HG03159 (cell line): ENCODE data around the gene PRR20D.
"Not testable (repeated sequence)": the region's sequence is repeated elsewhere in the genome, so short reads cannot be mapped to it uniquely, and the experiment has no call there.

Source experiments
- ATAC-seq: cut with Tn5 transposase; IDR thresholded peaks from one replicate; pipeline ENCODE4 v1.9.1; 2021; ENCODE audit warnings: mild to moderate bottlenecking, moderate library complexity; ENCODE audit not compliant: unreplicated experiment

PRR20D gene

DNA sequence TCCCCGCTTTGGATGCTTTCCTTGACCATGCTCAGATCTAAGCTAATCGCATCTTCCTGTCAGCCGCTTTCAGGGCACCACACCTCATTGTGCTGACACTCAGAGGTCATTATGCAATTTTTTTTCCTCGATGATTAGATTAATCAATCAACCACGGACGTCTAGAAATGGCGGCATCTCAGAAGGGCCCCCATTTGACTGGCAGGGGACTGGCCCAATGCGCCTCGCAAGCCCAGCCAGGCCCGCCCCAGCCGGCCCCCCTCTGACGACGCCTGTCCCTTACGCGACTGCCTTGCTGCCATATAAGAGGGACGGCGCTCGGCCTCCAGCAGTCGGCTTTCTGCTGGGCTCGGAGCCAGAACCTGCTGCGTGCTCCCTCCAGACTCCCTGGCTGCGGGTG is at the start of gene PRR20D:
Gene PRR20D, plus strand, starts transcription at position 301 of the 400 bp plus-strand sequence. CDS start 387 bp downstream, outside the sequence.
- not testable (repeated sequence) for ATAC-seq

DNA sequence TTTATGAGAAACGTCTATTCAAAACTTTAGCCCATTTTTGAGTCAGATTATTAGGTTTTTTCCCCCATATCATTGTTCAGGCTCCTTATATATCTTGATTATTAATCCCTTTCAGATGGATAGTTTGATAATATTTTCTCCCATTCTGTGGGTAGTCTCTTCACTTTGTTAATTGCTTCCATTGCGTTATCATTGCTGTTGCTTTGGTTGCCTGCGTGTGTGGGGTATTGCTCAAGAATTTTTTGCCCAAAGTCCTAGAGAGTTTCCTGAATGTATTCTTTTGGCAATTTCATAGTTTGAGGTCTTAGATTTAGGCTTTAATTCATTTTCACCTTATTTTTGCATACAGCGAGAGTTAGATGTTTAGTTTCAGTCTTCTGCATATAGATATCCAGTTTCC is 45.5 kb upstream of the PRR20D start:
- no peak for ATAC-seq

GRCh38 chr13:57123681-57124080 is 36.8 kb upstream of the PRR20D start:
- ATAC-seq = no peak

DNA sequence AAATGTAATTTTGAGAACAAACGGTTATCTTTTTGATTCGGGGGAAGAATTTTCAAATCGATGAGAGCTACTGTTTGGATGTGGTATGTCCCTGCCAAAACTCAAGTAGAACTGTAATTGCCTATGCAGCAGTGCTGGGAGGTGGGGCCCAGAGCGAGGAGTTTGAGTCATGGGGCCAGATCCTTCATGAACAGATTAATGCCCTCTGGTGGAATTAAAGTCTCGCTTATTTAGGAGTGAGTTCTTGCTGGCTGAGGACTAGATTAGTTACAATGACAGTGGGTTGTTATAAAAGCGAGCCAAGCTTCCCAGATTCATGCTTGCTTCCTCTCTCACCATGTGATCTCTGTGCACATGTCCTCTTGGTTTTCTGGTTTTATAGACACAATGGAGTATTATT is 31.5 kb upstream of the PRR20D start:
- ATAC-seq = no peak

GRCh38 chr13:57136093-57136492 is 24.3 kb upstream of the PRR20D start:
- no peak for ATAC-seq

DNA sequence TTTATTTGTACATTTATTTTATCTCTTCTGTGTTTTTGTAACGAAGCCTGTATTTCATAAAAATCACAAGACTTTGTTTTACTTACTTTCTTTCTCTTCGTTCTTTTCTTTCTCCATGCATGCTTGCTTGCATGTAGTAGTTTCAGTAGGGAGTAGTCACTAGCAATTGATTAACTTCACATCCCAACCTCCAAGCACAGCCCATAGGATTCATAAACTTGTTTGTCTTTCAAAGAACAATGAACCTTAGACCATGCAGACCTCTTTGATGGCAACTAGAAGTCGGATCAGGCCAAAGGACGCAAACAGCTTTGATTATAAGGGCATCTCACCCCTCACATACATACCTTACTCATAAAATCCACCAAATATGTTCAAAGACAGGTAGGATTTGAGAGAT is 22.8 kb upstream of the PRR20D start:
- ATAC-seq = no peak

DNA sequence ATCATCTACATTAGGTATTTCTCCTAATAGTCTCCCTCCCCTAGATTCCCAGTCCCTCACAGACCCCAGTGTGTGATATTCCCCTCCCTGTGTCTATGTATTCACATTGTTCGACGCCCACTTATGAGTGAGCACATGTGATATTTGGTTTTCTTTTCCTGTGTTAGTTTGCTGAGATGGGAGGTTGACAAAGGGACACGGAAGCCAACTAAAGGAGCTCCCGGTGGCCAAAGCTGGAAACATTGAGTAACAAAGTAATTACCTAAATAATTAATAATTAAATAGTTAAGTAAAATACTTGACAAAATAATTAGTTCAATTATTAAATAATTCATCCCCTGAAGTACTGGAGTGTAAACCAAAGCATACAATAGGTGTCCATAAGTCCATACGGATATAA is 21.4 kb upstream of the PRR20D start:
- no peak for ATAC-seq

DNA sequence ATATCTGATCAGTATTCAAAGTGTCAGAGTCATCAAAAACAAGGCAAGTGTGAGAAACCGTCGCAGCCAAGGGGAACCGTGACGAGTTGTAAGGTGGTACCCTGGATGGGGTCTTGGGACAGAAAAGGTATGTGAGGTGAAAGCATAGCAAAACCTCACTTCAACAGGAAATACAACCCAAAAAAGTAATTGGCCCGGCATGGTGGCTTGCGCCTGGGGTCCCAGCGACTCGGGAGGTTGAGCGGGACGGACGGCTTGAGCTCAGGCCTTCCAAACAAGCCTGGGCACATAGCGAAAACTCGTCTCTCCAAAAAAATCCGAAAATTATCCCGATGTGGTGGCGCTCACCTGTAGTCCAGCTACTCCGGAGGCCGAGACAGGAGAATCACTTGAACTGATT is 20.7 kb upstream of the PRR20D start:
- not testable (repeated sequence) for ATAC-seq

DNA sequence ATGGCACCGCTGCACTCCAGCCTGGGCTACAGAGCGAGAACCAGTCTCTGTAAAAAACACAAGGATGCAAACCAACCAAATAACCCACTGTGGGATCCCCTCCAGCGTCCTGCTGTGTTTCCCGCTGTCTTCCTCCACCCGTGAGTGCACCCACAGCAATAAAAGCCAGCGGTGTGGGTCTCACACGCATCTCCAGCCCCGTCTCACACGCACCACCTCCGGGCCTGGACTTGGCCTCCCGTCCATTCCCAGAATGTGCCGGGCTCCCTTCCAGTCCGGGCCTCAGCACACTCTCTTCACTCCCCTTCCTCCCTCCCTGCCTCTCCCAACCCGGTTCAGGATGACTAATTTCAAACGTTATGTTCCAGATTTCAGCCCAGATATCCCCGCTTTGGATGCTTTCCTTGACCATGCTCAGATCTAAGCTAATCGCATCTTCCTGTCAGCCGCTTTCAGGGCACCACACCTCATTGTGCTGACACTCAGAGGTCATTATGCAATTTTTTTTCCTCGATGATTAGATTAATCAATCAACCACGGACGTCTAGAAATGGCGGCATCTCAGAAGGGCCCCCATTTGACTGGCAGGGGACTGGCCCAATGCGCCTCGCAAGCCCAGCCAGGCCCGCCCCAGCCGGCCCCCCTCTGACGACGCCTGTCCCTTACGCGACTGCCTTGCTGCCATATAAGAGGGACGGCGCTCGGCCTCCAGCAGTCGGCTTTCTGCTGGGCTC is 20.0 kb upstream of the PRR20D start, which contains the start of gene PRR20A:
Gene PRR20A, plus strand, starts transcription at position 684 of the 734 bp plus-strand sequence. CDS start 387 bp downstream, outside the sequence.
- ATAC-seq = not testable (repeated sequence)

GRCh38 chr13:57147188-57147587 is 13.2 kb upstream of the PRR20D start, which contains the start of gene PRR20B:
Gene PRR20B (plus strand): TSS chr13:57147488. CDS start chr13:57147875, 387 bp downstream.
- ATAC-seq = not testable (repeated sequence)

- ATAC-seq = not testable (repeated sequence)
These were observed 12.3 kb upstream of the PRR20D start for GRCh38 chr13:57148106-57148505.

GRCh38 chr13:57153761-57154160 is 6.7 kb upstream of the PRR20D start, which contains the start of gene PRR20C:
Gene PRR20C (plus strand): TSS chr13:57154061. CDS start chr13:57154448, 387 bp downstream.
- not testable (repeated sequence) for ATAC-seq

DNA sequence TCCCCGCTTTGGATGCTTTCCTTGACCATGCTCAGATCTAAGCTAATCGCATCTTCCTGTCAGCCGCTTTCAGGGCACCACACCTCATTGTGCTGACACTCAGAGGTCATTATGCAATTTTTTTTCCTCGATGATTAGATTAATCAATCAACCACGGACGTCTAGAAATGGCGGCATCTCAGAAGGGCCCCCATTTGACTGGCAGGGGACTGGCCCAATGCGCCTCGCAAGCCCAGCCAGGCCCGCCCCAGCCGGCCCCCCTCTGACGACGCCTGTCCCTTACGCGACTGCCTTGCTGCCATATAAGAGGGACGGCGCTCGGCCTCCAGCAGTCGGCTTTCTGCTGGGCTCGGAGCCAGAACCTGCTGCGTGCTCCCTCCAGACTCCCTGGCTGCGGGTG is 6.5 kb downstream of the PRR20D start, which contains the start of gene PRR20E:
Gene PRR20E, plus strand, starts transcription at position 301 of the 400 bp plus-strand sequence. CDS start 387 bp downstream, outside the sequence.
- ATAC-seq = not testable (repeated sequence)

DNA sequence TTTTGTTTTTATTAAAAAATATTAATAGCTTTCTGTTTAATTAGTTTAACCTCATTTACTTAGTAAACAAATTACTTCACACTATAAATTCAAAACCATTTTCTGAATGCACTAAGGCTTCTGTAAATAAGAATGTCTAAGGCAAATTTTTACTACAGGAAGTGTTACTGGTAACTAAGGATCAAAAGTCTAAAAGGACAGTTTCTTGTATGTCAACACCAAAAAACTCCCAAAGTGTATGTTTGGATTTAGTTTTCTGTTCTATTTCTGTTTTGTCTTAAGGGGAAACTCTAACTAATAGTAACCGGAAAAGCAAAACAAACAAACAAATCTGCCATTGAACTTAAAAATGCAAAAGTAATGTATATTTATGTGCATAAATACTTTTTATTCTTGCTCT is 31.2 kb downstream of the PRR20D start:
- ATAC-seq = no peak

DNA sequence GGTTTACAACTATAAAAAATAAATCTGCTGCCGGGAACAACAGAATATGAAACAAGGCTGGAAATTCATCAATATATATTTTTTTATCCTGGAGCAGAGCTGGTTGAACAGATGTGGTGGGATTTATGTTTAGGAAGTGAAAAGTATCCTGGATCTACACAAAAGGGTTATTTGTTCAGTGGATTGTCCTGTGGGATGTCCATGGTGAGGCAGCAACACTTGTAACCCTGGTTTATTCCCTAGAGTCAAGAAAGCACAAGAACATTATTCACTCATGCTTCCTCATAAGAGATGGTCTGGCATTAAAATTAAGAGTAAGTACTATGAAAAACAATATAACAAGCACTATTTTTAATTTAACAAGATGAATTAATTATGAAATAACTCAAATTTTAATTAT is 52.6 kb downstream of the PRR20D start:
- ATAC-seq = no peak
